Midbrain (tissue), 1 donor: ENCODE measurements around the gene SHQ1.
"Not testable (repeated sequence)": the region's sequence is repeated elsewhere in the genome, so short reads cannot be mapped to it uniquely, and the experiment has no call there.

Experiments
- DNase-seq: peaks from one replicate; lab custom pipeline; 2025; lab: John Stamatoyannopoulos, UW

Gene SHQ1

DNA sequence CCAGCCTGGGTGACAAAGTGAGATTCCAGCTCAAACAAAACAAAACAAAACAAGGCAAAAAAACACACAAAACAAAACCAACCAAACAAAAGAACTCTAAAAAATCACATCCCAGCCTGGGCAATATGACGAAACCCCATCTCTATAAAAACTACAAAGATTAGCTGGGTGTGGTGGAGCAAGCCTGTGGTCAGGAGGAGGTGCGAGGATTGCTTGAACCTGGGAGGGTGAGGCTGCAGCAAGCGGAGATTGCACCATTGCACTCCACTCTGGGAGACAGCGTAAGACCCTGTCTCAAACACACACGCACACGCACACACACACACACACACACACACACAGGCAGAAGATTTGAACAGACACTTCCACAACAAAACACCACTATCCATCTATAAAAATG, 99.6 kb downstream of the SHQ1 start:
- DNase-seq: no peak

- DNase-seq: no peak
These were observed 101.5 kb downstream of the SHQ1 start for GRCh38 chr3:72746430-72747411.

- no peak for DNase-seq
These were observed 102.9 kb downstream of the SHQ1 start for GRCh38 chr3:72745146-72745999.

GRCh38 chr3:72744330-72744729, 103.9 kb downstream of the SHQ1 start:
- no peak for DNase-seq

- DNase-seq: no peak
These were observed 108.4 kb downstream of the SHQ1 start for GRCh38 chr3:72739531-72740466.

- DNase-seq: peak; percentile 11
These were observed 109.3 kb downstream of the SHQ1 start for GRCh38 chr3:72738752-72739530.

DNA sequence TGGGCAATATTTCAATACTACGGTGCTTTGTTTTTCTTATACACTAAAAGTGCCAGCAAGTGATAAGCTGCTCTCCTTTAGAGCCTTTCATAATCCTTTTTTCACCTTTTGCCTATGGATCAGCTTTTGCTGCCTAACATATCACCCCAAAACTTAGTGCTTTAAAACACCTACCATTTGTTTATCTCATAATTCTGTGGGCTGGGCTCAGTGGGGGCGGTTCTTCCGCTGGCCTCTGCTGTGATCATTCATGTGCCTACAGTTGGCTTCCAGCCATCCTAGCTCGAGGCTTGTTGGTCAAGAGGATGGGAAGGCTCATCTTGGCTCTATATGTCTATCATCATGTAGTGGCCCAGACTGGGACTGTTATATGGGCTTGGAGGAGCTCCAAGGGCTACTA, 113.2 kb downstream of the SHQ1 start:
- DNase-seq: not testable (repeated sequence)

GRCh38 chr3:72733676-72734075, 114.6 kb downstream of the SHQ1 start:
- DNase-seq: no peak

- not testable (repeated sequence) for DNase-seq
These were observed 115.4 kb downstream of the SHQ1 start for GRCh38 chr3:72732666-72733345.

- DNase-seq: no peak
These were observed 119.2 kb downstream of the SHQ1 start for GRCh38 chr3:72728958-72729467.

- no peak for DNase-seq
These were observed 119.8 kb downstream of the SHQ1 start for GRCh38 chr3:72728329-72728889.

DNA sequence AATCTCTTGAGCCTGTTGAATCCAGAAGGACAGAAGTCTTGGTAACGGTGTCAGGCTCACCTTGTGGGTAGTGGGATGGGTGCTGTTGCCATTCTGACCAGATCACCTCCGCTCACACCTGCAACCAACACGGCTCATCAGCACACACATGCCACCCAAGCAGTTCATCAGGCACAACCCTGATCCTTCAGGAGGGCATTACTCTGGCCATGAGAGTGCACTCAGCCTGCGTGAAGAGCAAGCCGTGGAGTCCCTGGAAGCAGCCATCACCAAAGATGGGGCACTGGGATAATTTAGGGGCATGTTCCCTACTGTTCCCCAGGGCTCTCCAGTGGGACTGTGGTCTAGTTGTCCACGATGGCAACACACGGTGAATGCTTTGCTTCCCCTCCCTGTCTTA, 120.5 kb downstream of the SHQ1 start:
- no peak for DNase-seq

GRCh38 chr3:72727172-72727571, 121.1 kb downstream of the SHQ1 start:
- no peak for DNase-seq

DNA sequence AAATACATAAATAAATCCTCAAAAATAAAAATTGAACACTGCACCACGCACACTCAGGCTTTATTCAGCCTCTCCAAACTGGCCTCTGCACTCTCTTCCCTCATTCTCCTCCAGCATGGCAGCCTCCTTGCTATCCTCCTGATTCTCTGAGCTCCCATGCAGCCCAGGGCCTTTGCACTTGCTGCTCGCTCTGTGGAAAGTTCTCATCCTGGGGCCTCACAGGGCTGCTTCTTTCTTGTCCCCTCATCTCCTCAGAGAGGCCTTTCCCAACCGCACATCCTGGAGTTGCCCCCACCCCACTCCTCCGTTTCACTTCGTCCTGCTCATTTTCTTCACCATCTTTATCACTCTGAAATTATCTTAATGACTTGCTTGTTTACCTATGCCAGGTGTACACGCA, 123.0 kb downstream of the SHQ1 start:
- DNase-seq: no peak

DNA sequence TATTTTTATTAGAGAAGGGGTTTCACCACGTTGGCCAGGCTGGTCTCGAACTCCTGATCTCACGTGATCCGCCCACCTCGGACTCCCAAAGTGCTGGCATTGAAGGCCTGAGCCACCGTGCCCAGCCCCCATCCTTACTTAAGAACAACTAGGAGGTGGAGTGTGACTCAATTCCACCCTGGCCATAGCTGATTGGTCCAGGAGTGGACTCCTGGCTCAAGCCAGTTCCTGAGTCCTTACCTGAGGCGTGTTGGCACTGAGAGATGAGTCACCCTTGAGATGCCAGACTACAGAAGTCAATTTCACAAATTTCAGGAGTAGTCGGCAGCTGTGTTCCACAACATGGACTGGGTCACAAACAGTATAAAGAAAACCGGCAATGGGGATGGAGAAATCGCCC, 124.2 kb downstream of the SHQ1 start:
- DNase-seq: no peak

GRCh38 chr3:72722930-72723726, 125.1 kb downstream of the SHQ1 start:
- no peak for DNase-seq

DNA sequence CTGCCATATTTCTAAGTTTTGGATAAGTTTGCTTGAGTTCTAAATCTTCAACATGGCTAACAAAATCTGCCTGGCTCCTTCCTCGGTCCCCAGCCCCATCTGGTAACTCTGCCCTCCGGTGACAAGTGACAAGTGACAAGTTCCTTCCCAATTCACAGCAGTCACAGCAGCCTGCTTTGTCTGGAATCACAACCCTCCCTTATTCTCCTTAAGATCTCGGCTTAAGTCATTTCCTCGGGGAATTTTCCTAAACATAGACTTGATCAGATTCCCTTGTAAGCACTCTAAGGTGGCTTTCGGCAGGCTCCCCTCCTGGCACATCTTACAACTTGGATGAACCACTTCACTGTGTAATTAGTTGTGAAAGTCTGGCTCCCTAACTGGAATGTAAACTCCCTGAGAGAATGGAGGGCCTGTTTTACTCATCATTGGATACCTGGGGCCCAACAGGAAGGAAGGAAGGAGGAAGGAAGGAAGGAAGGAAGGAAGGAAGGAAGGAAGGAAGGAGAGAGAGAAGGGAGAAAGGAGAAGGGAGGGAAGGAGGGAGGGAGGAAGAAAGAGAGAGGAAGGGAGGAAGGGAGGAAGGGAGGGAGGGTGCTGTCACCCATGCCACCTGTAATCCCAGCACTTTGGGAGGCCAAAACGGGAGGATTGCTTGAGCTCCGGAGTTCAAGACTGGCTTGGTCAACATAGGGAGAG, 126.4 kb downstream of the SHQ1 start:
- no peak for DNase-seq

GRCh38 chr3:72720566-72720965, 127.7 kb downstream of the SHQ1 start:
- no peak for DNase-seq
